ENCODE measurements around the gene RGMB. TPM values are rescaled to one million over a fixed set of nuclear protein-coding genes. Genes with fewer than 3 reads are reported as not detected.

The RGMB gene
- polyA plus RNA-seq, 1 of the 3 experiments (the other 2 are of a cell fraction) = 86.7 TPM

GRCh38 chr5:98839469-98840383 lies 66.3 kb downstream of the RGMB start:
- TF ChIP-seq CTCF (IDR thresholded peaks at IDR 0.05) = peak; percentile 22; the same call in 1 of the 2 replicates
- TF ChIP-seq SIN3A (IDR thresholded peaks at IDR 0.05; ENCODE audit: borderline replicate concordance, low read depth, low read length) = no peak
- 73% methylated on average over 13 of the region's 42 CpGs for WGBS (ENCODE audit: low lambda C conversion rate)
- Histone ChIP-seq H3K27ac (ENCODE audit: low read depth in 2 of 2, low read length in 1 of 2) (no peak overlapping the region), H3K4me1 (ENCODE audit: control insufficient read depth in 1 of 2, insufficient read depth in 2 of 2, low read depth in 1 of 2, low read length in 1 of 2) (no peaks in the 10 kb centered on the region; a peak in 1 of 4 replicates), H2AFZ (ENCODE audit: low read depth) (no peak overlapping the region), H3K4me2 (no peak overlapping the region), H3K9ac (no peak overlapping the region), H3K9me2 (no peaks in the 10 kb centered on the region), H3K36me3 (replicated peaks in 1 of 2; ENCODE audit: control insufficient read depth in 1 of 2, insufficient read depth in 2 of 2, low read length in 1 of 2) (no peaks in the 10 kb centered on the region), H3K4me3 (ENCODE audit: low read depth in 2 of 2, low read length in 1 of 2) (no peak overlapping the region; a peak in 1 of 4 replicates), H3K79me2 (ENCODE audit: insufficient read depth) (no peaks in the 10 kb centered on the region), H3K9me3 (no peaks in the 10 kb centered on the region), H3K27me3 (ENCODE audit: insufficient read depth) (no peaks in the 10 kb centered on the region), H3F3A (replicated peaks; ENCODE audit: insufficient read depth) (no peaks in the 10 kb centered on the region), H4K20me1 (ENCODE audit: insufficient read depth) (no peaks in the 10 kb centered on the region)
- ChIA-PET POLR2A (no interaction called here), CTCF (interaction anchor here (0.6 to 2.1 kb wide), 15 partner anchors 9 to 221 kb away, joined by 3 to 11 read pairs (median 3); no protein-coding TSS in a partner anchor)
- DNase-seq = peak; percentile 64

GRCh38 chr5:98840946-98841345 lies 67.5 kb downstream of the RGMB start:
- WGBS (ENCODE audit: low lambda C conversion rate) = 100% methylated on average over 1 of the region's 1 CpG
- POLR2A ChIA-PET = no interaction called here
- no peak for DNase-seq
- CTCF ChIA-PET = interaction anchor here (0.6 to 2.1 kb wide), 8 partner anchors 12 to 219 kb away, joined by 3 to 11 read pairs (median 4); no protein-coding TSS in a partner anchor
- no peak overlapping the region for H2AFZ ChIP-seq (ENCODE audit: low read depth)
- no peaks in the 10 kb centered on the region for H3K9me2 ChIP-seq
- H3K27ac ChIP-seq (ENCODE audit: low read depth in 2 of 2, low read length in 1 of 2) = no peak overlapping the region
- no peaks in the 10 kb centered on the region for H3F3A ChIP-seq (replicated peaks; ENCODE audit: insufficient read depth)
- no peak overlapping the region for H3K4me2 ChIP-seq
- no peaks in the 10 kb centered on the region for H3K27me3 ChIP-seq (ENCODE audit: insufficient read depth)
- no peaks in the 10 kb centered on the region for H4K20me1 ChIP-seq (ENCODE audit: insufficient read depth)
- no peak overlapping the region for H3K9ac ChIP-seq
- H3K4me1 ChIP-seq (ENCODE audit: control insufficient read depth in 1 of 2, insufficient read depth in 2 of 2, low read depth in 1 of 2, low read length in 1 of 2) = no peaks in the 10 kb centered on the region; a peak in 1 of 4 replicates
- H3K79me2 ChIP-seq (ENCODE audit: insufficient read depth) = no peaks in the 10 kb centered on the region
- no peaks in the 10 kb centered on the region for H3K36me3 ChIP-seq (replicated peaks in 1 of 2; ENCODE audit: control insufficient read depth in 1 of 2, insufficient read depth in 2 of 2, low read length in 1 of 2)
- H3K4me3 ChIP-seq (ENCODE audit: low read depth in 2 of 2, low read length in 1 of 2) = no peak overlapping the region
- no peaks in the 10 kb centered on the region for H3K9me3 ChIP-seq
- no peak for TF ChIP-seq MAX (IDR thresholded peaks at IDR 0.05; ENCODE audit: low read depth)
- TF ChIP-seq ZBTB33 (IDR thresholded peaks at IDR 0.05; ENCODE audit: borderline replicate concordance, low read depth) = no peak
- TF ChIP-seq RAD21 (IDR thresholded peaks at IDR 0.05; ENCODE audit: low read length) = no peak
- no peak for TF ChIP-seq FOXM1 (IDR thresholded peaks at IDR 0.05; ENCODE audit: low read depth)
- no peak for TF ChIP-seq SIN3A (IDR thresholded peaks at IDR 0.05; ENCODE audit: borderline replicate concordance, low read depth, low read length)
- TF ChIP-seq TAF1 (IDR thresholded peaks at IDR 0.05; ENCODE audit: borderline replicate concordance, low read depth, low read length) = no peak
- no peak for TF ChIP-seq USF1 (IDR thresholded peaks at IDR 0.05; ENCODE audit: borderline replicate concordance, low read depth)
- TF ChIP-seq CHD2 (IDR thresholded peaks at IDR 0.05; ENCODE audit: low read length, partially characterized antibody) = no peak
- no peak for TF ChIP-seq ELF1 (IDR thresholded peaks at IDR 0.05)
- TF ChIP-seq REST (IDR thresholded peaks at IDR 0.05; ENCODE audit: low read depth, low read length) = no peak
- no peak for TF ChIP-seq EZH2phosphoT487 (IDR thresholded peaks at IDR 0.05; ENCODE audit: borderline replicate concordance, low read depth)
- no peak for TF ChIP-seq MEF2A (IDR thresholded peaks at IDR 0.05; ENCODE audit: borderline replicate concordance, low read depth)
- no peak for TF ChIP-seq SMC3 (IDR thresholded peaks at IDR 0.05; ENCODE audit: low read depth, low read length)
- TF ChIP-seq RCOR1 (IDR thresholded peaks at IDR 0.05; ENCODE audit: low read length) = no peak
